Sigmoid colon (tissue), 7 donors: ENCODE measurements around the gene GDF10. TPM values are rescaled to one million over a fixed set of nuclear protein-coding genes. Genes with fewer than 3 reads are reported as not detected.

Experiments used
- DNase-seq: peaks from one replicate; pipeline ENCODE4 v3.0.0-alpha.2; 2019
- H3K27ac ChIP-seq, 4 donors: fragments of 200-600 bp; sonication (generic); one replicate each; pipeline ENCODE4 v1.5.1; 2016 to 2019; ENCODE audit warnings: mild to moderate bottlenecking in 1 of 4
- H3K27me3 ChIP-seq, 3 donors: fragments of 200-600 bp; sonication (generic); one replicate each; pipeline ENCODE4 v1.5.1; 2019; ENCODE audit warnings: mild to moderate bottlenecking in 1 of 3
- H3K36me3 ChIP-seq, 4 donors: fragments of 200-600 bp; sonication (generic); one replicate each; pipeline ENCODE4 v1.5.1; 2016 to 2019
- H3K4me1 ChIP-seq, 4 donors: fragments of 200-600 bp; sonication (generic); one replicate each; pipeline ENCODE4 v1.5.1; 2017 to 2019
- H3K4me3 ChIP-seq, 4 donors: fragments of 200-600 bp; sonication (generic); one replicate each; pipeline ENCODE4 v1.5.1; 2017 to 2019; ENCODE audit warnings: mild to moderate bottlenecking in 2 of 4, moderate library complexity in 1 of 4
- H3K9me3 ChIP-seq, 4 donors: fragments of 200-600 bp in 3 of 4; sonication (generic) in 3 of 4; one replicate each; pipeline versions ENCODE4 v1.5.1 to v1.6.1; 2013 to 2019
- EP300 ChIP-seq, 4 donors: sonication (generic); formaldehyde crosslinking; IDR thresholded peaks; one replicate each; pipeline ENCODE4 v1.6.1; 2017; ENCODE audit warnings: antibody characterized with exemption in 4 of 4
- POLR2A ChIP-seq, 2 donors: fragments of 450-650 bp; IDR thresholded peaks; one replicate each; pipeline ENCODE4 v1.6.1; 2016; ENCODE audit warnings: antibody characterized with exemption in 2 of 2, mild to moderate bottlenecking in 2 of 2, moderate library complexity in 2 of 2
- POLR2AphosphoS5 ChIP-seq, 4 donors: sonication (generic); formaldehyde crosslinking; IDR thresholded peaks; one replicate each; pipeline ENCODE4 v1.6.1; 2017; ENCODE audit warnings: antibody characterized with exemption in 4 of 4
- WGBS, 2 donors: extraction: QIAGEN DNeasy Blood & Tissue Kit; methylation state at CpG; one replicate each; pipeline ENCODE4 v1.1.7; 2013; 5-methylcytosine and 5-hydroxymethylcytosine counted together
- intact Hi-C: fragments of 100-400 bp; cut with DNase I; formaldehyde crosslinking; loops from one replicate; pipeline ENCODE4 v1.15.1; 2023
- polyA plus RNA-seq, 3 donors: library from polyadenylated mRNA; stranded (reverse); fragments of 200-250 nt; gene quantifications; one replicate each; pipeline ENCODE4 v1.2.3, GENCODE V29; 2013
- total RNA-seq, 4 donors: library from RNA; depleted of rRNA; stranded (reverse); fragments of >200 nt; gene quantifications; one replicate each; pipeline ENCODE4 v1.1.0, GENCODE V29; 2016
- TF ChIP-seq, protein P1 (sequence below), 4 experiments: fragments of 450-650 bp in 3 of 4; fragments of 200-600 bp in 1 of 4; IDR thresholded peaks; one replicate each; pipeline ENCODE4 v1.5.1; 2016 to 2019; ENCODE audit warnings: antibody characterized with exemption in 4 of 4, mild to moderate bottlenecking in 3 of 4, moderate library complexity in 2 of 4
- donor health status: healthy with polysubstance abuse.
- donor health status: Bipolar disorder and iron deficiency.
- donor health status: healthy.

GDF10 gene
- total and polyA plus RNA-seq, 7 donors: 0.67 to 11.9 (median 4.4) TPM; not detected in 2

DNA sequence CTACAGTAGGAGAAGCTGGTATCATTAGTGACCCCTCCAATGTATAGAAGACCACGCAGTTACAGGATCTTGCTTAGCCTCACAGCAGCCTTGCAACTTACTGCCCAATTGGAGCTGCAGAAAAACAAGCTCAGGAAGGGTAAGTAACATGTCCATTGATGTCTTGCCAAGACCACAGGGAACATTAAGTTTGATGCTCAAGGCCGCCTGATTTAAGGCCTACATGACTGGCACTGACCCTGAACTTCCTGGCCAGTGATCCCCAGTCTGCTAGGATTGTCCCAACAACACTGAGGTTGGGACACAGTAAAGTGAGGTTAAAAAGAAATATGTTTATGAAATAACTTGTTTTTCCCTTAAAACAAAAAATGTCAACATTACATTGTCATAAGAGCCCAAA, 15.4 kb downstream of the GDF10 start:
- no peak for DNase-seq
- no peak overlapping the region for H3K4me3 ChIP-seq
- H3K27ac ChIP-seq: no peak overlapping the region
- 89 to 94% methylated on average over 2 of the region's 2 CpGs for WGBS, 2 donors
- no peak for TF ChIP-seq POLR2AphosphoS5 (IDR thresholded peaks at IDR 0.05)
- H3K27me3 ChIP-seq: no peaks in the 10 kb centered on the region
- no peaks in the 10 kb centered on the region for H3K36me3 ChIP-seq
- intact Hi-C loops: no loop called here
- no peaks in the 10 kb centered on the region for H3K9me3 ChIP-seq
- peaks cover 0 to 5% (median 1%) of the 10 kb centered on the region in 4 donors for H3K4me1 ChIP-seq

DNA sequence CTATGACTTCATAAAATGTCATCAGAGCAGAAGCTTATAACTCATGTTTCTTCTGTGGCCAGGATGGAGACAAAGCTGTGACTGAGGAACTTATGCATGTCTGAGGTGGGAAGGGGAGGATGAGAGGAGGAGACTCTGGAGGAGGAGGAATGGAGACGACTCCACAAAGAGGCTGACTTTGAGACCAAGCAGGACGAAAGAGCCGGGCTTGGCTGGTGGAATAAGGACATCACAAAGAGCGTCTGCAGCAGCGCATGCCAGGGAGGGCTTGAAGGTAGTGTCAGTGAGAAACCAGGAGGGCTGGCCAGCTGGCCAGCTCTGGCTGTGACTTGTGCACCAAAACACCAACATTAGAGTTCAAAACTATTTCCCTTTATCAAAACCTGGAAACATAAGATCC, 16.1 kb downstream of the GDF10 start:
- intact Hi-C loops: no loop called here
- no peaks in the 10 kb centered on the region for H3K27me3 ChIP-seq
- peaks cover 0 to 5% (median 1%) of the 10 kb centered on the region in 4 donors for H3K4me1 ChIP-seq
- no peaks in the 10 kb centered on the region for H3K36me3 ChIP-seq
- DNase-seq: no peak
- TF ChIP-seq EP300 (IDR thresholded peaks at IDR 0.05) (no peak), POLR2AphosphoS5 (IDR thresholded peaks at IDR 0.05) (no peak), POLR2A (IDR thresholded peaks at IDR 0.05) (no peak)
- TF ChIP-seq, protein P1, sequence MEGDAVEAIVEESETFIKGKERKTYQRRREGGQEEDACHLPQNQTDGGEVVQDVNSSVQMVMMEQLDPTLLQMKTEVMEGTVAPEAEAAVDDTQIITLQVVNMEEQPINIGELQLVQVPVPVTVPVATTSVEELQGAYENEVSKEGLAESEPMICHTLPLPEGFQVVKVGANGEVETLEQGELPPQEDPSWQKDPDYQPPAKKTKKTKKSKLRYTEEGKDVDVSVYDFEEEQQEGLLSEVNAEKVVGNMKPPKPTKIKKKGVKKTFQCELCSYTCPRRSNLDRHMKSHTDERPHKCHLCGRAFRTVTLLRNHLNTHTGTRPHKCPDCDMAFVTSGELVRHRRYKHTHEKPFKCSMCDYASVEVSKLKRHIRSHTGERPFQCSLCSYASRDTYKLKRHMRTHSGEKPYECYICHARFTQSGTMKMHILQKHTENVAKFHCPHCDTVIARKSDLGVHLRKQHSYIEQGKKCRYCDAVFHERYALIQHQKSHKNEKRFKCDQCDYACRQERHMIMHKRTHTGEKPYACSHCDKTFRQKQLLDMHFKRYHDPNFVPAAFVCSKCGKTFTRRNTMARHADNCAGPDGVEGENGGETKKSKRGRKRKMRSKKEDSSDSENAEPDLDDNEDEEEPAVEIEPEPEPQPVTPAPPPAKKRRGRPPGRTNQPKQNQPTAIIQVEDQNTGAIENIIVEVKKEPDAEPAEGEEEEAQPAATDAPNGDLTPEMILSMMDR (IDR thresholded peaks at IDR 0.05): no peak
- H3K9me3 ChIP-seq: no peaks in the 10 kb centered on the region
- 90 to 95% methylated on average over 5 of the region's 5 CpGs for WGBS, 2 donors
- no peak overlapping the region for H3K4me3 ChIP-seq
- no peak overlapping the region for H3K27ac ChIP-seq

GRCh38 chr10:47317251-47317650, 17.3 kb downstream of the GDF10 start:
- DNase-seq: no peak
- intact Hi-C loops: no loop called here

DNA sequence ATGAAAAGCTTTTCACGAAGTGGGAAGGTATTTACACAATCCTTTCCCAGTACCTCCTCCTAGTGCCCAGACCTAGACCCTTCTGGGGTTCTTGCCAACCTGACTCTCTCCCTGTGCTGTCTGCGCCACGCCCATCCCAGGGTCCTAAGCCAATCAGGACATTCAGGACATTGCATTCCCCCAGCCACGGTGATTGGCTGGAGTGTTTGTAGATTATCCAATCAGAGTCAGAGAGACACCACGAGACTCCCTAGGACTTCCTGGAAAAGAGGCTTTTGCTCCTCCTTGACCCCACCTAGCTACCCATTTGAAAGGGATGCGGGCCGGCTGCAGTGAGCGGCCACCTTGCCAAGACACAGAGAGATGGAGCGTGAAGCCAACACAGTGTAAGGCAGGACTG, 18.7 kb downstream of the GDF10 start:
- 47 to 90% methylated on average over 9 of the region's 9 CpGs for WGBS, 2 donors
- no peak for DNase-seq
- Histone ChIP-seq H3K4me3 (no peak overlapping the region), H3K27ac (no peak overlapping the region), H3K9me3 (no peaks in the 10 kb centered on the region), H3K27me3 (no peaks in the 10 kb centered on the region), H3K36me3 (no peaks in the 10 kb centered on the region), H3K4me1 (no peaks in the 10 kb centered on the region)
- intact Hi-C loops: no loop called here
- TF ChIP-seq POLR2AphosphoS5 (IDR thresholded peaks at IDR 0.05): no peak
- TF ChIP-seq EP300 (IDR thresholded peaks at IDR 0.05): no peak
- TF ChIP-seq POLR2A (IDR thresholded peaks at IDR 0.05): no peak
- TF ChIP-seq, protein P1 (IDR thresholded peaks at IDR 0.05): no peak

More at GRCh38 chr10:47317251-47317650, 17.3 kb downstream of the GDF10 start:
- Histone ChIP-seq H3K4me1 (peaks cover 0 to under 1% (median 0%) of the 10 kb centered on the region in 4 donors), H3K27me3 (no peaks in the 10 kb centered on the region), H3K36me3 (no peaks in the 10 kb centered on the region), H3K9me3 (no peaks in the 10 kb centered on the region), H3K27ac (no peak overlapping the region), H3K4me3 (no peak overlapping the region)
- WGBS, 2 donors: 88 to 89% methylated on average over 4 of the region's 4 CpGs
- TF ChIP-seq EP300 (IDR thresholded peaks at IDR 0.05): no peak
- TF ChIP-seq POLR2A (IDR thresholded peaks at IDR 0.05): no peak

- no peak overlapping the region for H3K4me3 ChIP-seq
- DNase-seq: no peak
- no peaks in the 10 kb centered on the region for H3K27me3 ChIP-seq
- no peak overlapping the region for H3K27ac ChIP-seq
- 92 to 95% methylated on average over 8 of the region's 8 CpGs for WGBS, 2 donors
- H3K36me3 ChIP-seq: no peaks in the 10 kb centered on the region
- intact Hi-C loops: no loop called here
- TF ChIP-seq, protein P1 (IDR thresholded peaks at IDR 0.05): no peak
- TF ChIP-seq EP300 (IDR thresholded peaks at IDR 0.05) (no peak), POLR2AphosphoS5 (IDR thresholded peaks at IDR 0.05) (no peak), POLR2A (IDR thresholded peaks at IDR 0.05) (no peak)
- no peaks in the 10 kb centered on the region for H3K4me1 ChIP-seq
- no peaks in the 10 kb centered on the region for H3K9me3 ChIP-seq
Measured at GRCh38 chr10:47319784-47320183, 19.8 kb downstream of the GDF10 start.

GRCh38 chr10:47320812-47321211, 20.8 kb downstream of the GDF10 start:
- TF ChIP-seq POLR2AphosphoS5 (IDR thresholded peaks at IDR 0.05) (no peak), POLR2A (IDR thresholded peaks at IDR 0.05) (no peak), EP300 (IDR thresholded peaks at IDR 0.05) (no peak)
- TF ChIP-seq, protein P1 (IDR thresholded peaks at IDR 0.05): no peak
- Histone ChIP-seq H3K4me1 (no peaks in the 10 kb centered on the region), H3K27me3 (no peaks in the 10 kb centered on the region), H3K27ac (no peak overlapping the region), H3K4me3 (no peak overlapping the region), H3K9me3 (no peaks in the 10 kb centered on the region), H3K36me3 (no peaks in the 10 kb centered on the region)
- WGBS, 2 donors: 84 to 86% methylated on average over 6 of the region's 6 CpGs
- DNase-seq: no peak
- intact Hi-C loops: no loop called here
